ENCODE results near the gene SH3RF3. TPM values are rescaled to one million over a fixed set of nuclear protein-coding genes. Genes with fewer than 3 reads are reported as not detected.

The SH3RF3 gene
- total and polyA plus RNA-seq, 2 of the 13 experiments (the other 11 are each of a cell fraction or from before 2014, with no cell fraction given) = 0.04 TPM; not detected in 1

- BruUV-seq (replicated peaks) = no TSS peak
- WGBS (ENCODE audit: low lambda C conversion rate) = 62% methylated on average over 2 of the region's 2 CpGs
- Histone ChIP-seq H3K9me3 (ENCODE audit: low read length) (no peaks in the 10 kb centered on the region), H3K4me1 (ENCODE audit: insufficient read depth, low read length) (peaks cover 6% of the 10 kb centered on the region), H3K9ac (ENCODE audit: insufficient read depth, low read depth, low read length) (no peak overlapping the region), H3K36me3 (replicated peaks in 1 of 2; ENCODE audit: control insufficient read depth in 1 of 2, insufficient read depth in 2 of 2, low read length in 2 of 2) (no peaks in the 10 kb centered on the region), H4K20me1 (ENCODE audit: insufficient read depth, low read length) (no peaks in the 10 kb centered on the region), H2AFZ (ENCODE audit: low read length) (no peak overlapping the region), H3K79me2 (ENCODE audit: insufficient read depth, low read length) (no peaks in the 10 kb centered on the region), H3K27ac (ENCODE audit: extremely low read length, insufficient read depth, low read length) (no peak overlapping the region), H3K4me3 (replicated peaks in 1 of 3; ENCODE audit: insufficient read depth in 1 of 3, low read depth in 2 of 3, low read length in 3 of 3) (no peak overlapping the region), H3K27me3 (ENCODE audit: control insufficient read depth in 1 of 2, insufficient read depth in 2 of 2, low read length in 2 of 2) (peaks cover 0 to 5% of the 10 kb centered on the region in 2 experiments; a peak in 1 of 5 replicates), H3K4me2 (ENCODE audit: low read depth, low read length) (no peak overlapping the region)
- in situ Hi-C loops (cut with HindIII; ENCODE audit: extremely low pct_ligation_motif_present, low pct_unique_long_range_greater_than_20kb) (no loop called here), intact Hi-C loops (cut with micrococcal nuclease; ENCODE audit: unreplicated experiment) (no loop called here)
- DNase-seq (ENCODE audit: low spot score) = no peak
- no peak for FAIRE-seq
- peak; percentile 32; the same call in 2 of the 3 replicates for ATAC-seq
- CTCF ChIA-PET (ENCODE audit: low intra/inter-chr PET ratio, low total read pairs) = no interaction called here
- POLR2A ChIA-PET = no interaction called here
- TF ChIP-seq RFX5 (IDR thresholded peaks at IDR 0.05; ENCODE audit: low read depth, low read length) (no peak), TFE3 (CRISPR knock-in tag; IDR thresholded peaks at IDR 0.05) (no peak), NR2F2 (IDR thresholded peaks at IDR 0.05; ENCODE audit: borderline replicate concordance, low read depth) (no peak), ZNF326 (CRISPR knock-in tag; IDR thresholded peaks at IDR 0.05; ENCODE audit: borderline replicate concordance) (no peak), ZMYM2 (CRISPR knock-in tag; IDR thresholded peaks at IDR 0.05) (no peak), SOX5 (CRISPR knock-in tag; IDR thresholded peaks at IDR 0.05; ENCODE audit: borderline replicate concordance) (no peak), ZNF225 (CRISPR knock-in tag; IDR thresholded peaks at IDR 0.05) (no peak), ZNF75D (CRISPR knock-in tag; IDR thresholded peaks at IDR 0.05; ENCODE audit: borderline replicate concordance) (no peak), IKZF5 (CRISPR knock-in tag; IDR thresholded peaks at IDR 0.05) (no peak), SYNCRIP (IDR thresholded peaks at IDR 0.05; ENCODE audit: insufficient read depth, low read depth, low read length) (no peak), NCOA2 (CRISPR knock-in tag; IDR thresholded peaks at IDR 0.05) (no peak), ZNF337 (CRISPR knock-in tag; IDR thresholded peaks at IDR 0.05; ENCODE audit: borderline replicate concordance, low read depth) (no peak), SP2 (CRISPR knock-in tag; IDR thresholded peaks at IDR 0.05) (no peak), CEBPB (IDR thresholded peaks at IDR 0.05; ENCODE audit: borderline replicate concordance, low read depth, low read length) (peak; percentile 37; the same call in 1 of the 2 replicates), NR2F6 (IDR thresholded peaks at IDR 0.05) (no peak), NR2F6 (CRISPR knock-in tag; IDR thresholded peaks at IDR 0.05) (0 out of 2 replicates have a peak, but pooled peaks have one; percentile 10), RARA (CRISPR knock-in tag; IDR thresholded peaks at IDR 0.05) (0 out of 2 replicates have a peak, but pooled peaks have one; percentile 12), ZNF143 (CRISPR knock-in tag; IDR thresholded peaks at IDR 0.05) (no peak), FIP1L1 (IDR thresholded peaks at IDR 0.05; ENCODE audit: borderline replicate concordance, insufficient read depth, low read depth, low read length) (no peak), ETV6 (CRISPR knock-in tag; conservative IDR thresholded peaks at IDR 0.05) (no peak), ZFP37 (CRISPR knock-in tag; IDR thresholded peaks at IDR 0.05; ENCODE audit: borderline replicate concordance) (no peak), GZF1 (CRISPR knock-in tag; IDR thresholded peaks at IDR 0.05) (no peak), DBP (CRISPR knock-in tag; IDR thresholded peaks at IDR 0.05; ENCODE audit: not compliant biosample characterization) (no peak), ZNF124 (CRISPR knock-in tag; IDR thresholded peaks at IDR 0.05) (no peak), DNMT3B (CRISPR knock-in tag; conservative IDR thresholded peaks at IDR 0.05) (no peak), KDM6A (CRISPR knock-in tag; IDR thresholded peaks at IDR 0.05; ENCODE audit: low read depth) (no peak)
Observed at GRCh38 chr2:109206569-109207146, 77.7 kb downstream of the SH3RF3 start.
